IPS-NIHi7 (cell line): Measurements from ENCODE around the gene HJV.
"Not testable (repeated sequence)": the region's sequence is repeated elsewhere in the genome, so short reads cannot be mapped to it uniquely, and the experiment has no call there.

ENCODE experiments used
- DNase-seq: peaks from one replicate; pipeline ENCODE4 v3.0.0; 2012; ENCODE audit warnings: mixed read lengths; ENCODE audit errors: extremely low spot score

Gene HJV

GRCh38 chr1:146021622-146022402 is at the start of gene HJV:
Gene HJV, minus strand, starts transcription at chr1:146021735. Its CDS starts 1,504 bp downstream, at chr1:146020231.
- no peak for DNase-seq

- not testable (repeated sequence) for DNase-seq
These were observed 37.6 kb upstream of the HJV start for GRCh38 chr1:146059148-146059547.

GRCh38 chr1:146051852-146052676 is 30.5 kb upstream of the HJV start:
- DNase-seq: peak; percentile 78

- no peak for DNase-seq
These were observed 29.9 kb upstream of the HJV start for GRCh38 chr1:146051452-146051851.

- not testable (repeated sequence) for DNase-seq
These were observed 29.1 kb upstream of the HJV start for GRCh38 chr1:146050652-146050963.

GRCh38 chr1:146049866-146050651 is 28.5 kb upstream of the HJV start:
- DNase-seq: not testable (repeated sequence)

GRCh38 chr1:146049436-146049835 is 27.9 kb upstream of the HJV start:
- no peak for DNase-seq

- DNase-seq: not testable (repeated sequence)
These were observed 27.1 kb upstream of the HJV start for GRCh38 chr1:146048514-146049115.

GRCh38 chr1:146046664-146047063 is 25.1 kb upstream of the HJV start:
- DNase-seq: no peak

- DNase-seq: no peak
These were observed 18.3 kb upstream of the HJV start for GRCh38 chr1:146039844-146040194.

GRCh38 chr1:146036965-146037646 is 15.6 kb upstream of the HJV start:
- DNase-seq: no peak

GRCh38 chr1:146036241-146036964 is 14.9 kb upstream of the HJV start:
- no peak for DNase-seq

- no peak for DNase-seq
These were observed 13.5 kb upstream of the HJV start for GRCh38 chr1:146035048-146035423.

- DNase-seq: no peak
These were observed 11.2 kb upstream of the HJV start for GRCh38 chr1:146032631-146033219.

- DNase-seq: no peak
These were observed 9.9 kb upstream of the HJV start for GRCh38 chr1:146031476-146031875.

- DNase-seq: no peak
These were observed 7.6 kb upstream of the HJV start for GRCh38 chr1:146029117-146029516.

- not testable (repeated sequence) for DNase-seq
These were observed 5.1 kb upstream of the HJV start for GRCh38 chr1:146026650-146027049.

- not testable (repeated sequence) for DNase-seq
These were observed 4.4 kb upstream of the HJV start for GRCh38 chr1:146025787-146026495.

GRCh38 chr1:146022403-146023127 is 1.0 kb upstream of the HJV start:
- DNase-seq: no peak
